Prostate gland (tissue), 2 donors: Measurements from ENCODE around the gene CCDC61.

ENCODE experiments used
- POLR2A ChIP-seq: fragments of 450-650 bp; IDR thresholded peaks from one replicate; pipeline ENCODE4 v1.6.1; 2016; ENCODE audit warnings: antibody characterized with exemption, mild to moderate bottlenecking
- POLR2AphosphoS5 ChIP-seq: sonication (generic); formaldehyde crosslinking; IDR thresholded peaks from one replicate; pipeline ENCODE4 v1.6.1; 2017; ENCODE audit warnings: antibody characterized with exemption
- TF ChIP-seq, protein P1 (sequence below), 4 experiments: fragments of 200-600 bp in 2 of 4; fragments of 450-650 bp in 2 of 4; sonication (generic) in 2 of 4; IDR thresholded peaks; 1 replicate in 3 of 4; 2 replicates in 1 of 4; pipeline ENCODE4 v1.5.1; 2016 to 2019; ENCODE audit warnings: antibody characterized with exemption in 4 of 4, mild to moderate bottlenecking in 2 of 4, moderate library complexity in 2 of 4

GRCh38 chr19:46018729-46019251 lies 23.5 kb downstream of the CCDC61 start:
- TF ChIP-seq, protein P1, sequence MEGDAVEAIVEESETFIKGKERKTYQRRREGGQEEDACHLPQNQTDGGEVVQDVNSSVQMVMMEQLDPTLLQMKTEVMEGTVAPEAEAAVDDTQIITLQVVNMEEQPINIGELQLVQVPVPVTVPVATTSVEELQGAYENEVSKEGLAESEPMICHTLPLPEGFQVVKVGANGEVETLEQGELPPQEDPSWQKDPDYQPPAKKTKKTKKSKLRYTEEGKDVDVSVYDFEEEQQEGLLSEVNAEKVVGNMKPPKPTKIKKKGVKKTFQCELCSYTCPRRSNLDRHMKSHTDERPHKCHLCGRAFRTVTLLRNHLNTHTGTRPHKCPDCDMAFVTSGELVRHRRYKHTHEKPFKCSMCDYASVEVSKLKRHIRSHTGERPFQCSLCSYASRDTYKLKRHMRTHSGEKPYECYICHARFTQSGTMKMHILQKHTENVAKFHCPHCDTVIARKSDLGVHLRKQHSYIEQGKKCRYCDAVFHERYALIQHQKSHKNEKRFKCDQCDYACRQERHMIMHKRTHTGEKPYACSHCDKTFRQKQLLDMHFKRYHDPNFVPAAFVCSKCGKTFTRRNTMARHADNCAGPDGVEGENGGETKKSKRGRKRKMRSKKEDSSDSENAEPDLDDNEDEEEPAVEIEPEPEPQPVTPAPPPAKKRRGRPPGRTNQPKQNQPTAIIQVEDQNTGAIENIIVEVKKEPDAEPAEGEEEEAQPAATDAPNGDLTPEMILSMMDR (IDR thresholded peaks at IDR 0.05) = no peak
- TF ChIP-seq POLR2AphosphoS5 = no peak
- no peak for TF ChIP-seq POLR2A
